C1 segment of cervical spinal cord (tissue), 14 donors: ENCODE data around the gene GOLGA7B.

ENCODE experiments used
- DNase-seq, 14 donors: peaks; one replicate each; lab custom pipeline; 2025; lab: John Stamatoyannopoulos, UW

The GOLGA7B gene

DNA sequence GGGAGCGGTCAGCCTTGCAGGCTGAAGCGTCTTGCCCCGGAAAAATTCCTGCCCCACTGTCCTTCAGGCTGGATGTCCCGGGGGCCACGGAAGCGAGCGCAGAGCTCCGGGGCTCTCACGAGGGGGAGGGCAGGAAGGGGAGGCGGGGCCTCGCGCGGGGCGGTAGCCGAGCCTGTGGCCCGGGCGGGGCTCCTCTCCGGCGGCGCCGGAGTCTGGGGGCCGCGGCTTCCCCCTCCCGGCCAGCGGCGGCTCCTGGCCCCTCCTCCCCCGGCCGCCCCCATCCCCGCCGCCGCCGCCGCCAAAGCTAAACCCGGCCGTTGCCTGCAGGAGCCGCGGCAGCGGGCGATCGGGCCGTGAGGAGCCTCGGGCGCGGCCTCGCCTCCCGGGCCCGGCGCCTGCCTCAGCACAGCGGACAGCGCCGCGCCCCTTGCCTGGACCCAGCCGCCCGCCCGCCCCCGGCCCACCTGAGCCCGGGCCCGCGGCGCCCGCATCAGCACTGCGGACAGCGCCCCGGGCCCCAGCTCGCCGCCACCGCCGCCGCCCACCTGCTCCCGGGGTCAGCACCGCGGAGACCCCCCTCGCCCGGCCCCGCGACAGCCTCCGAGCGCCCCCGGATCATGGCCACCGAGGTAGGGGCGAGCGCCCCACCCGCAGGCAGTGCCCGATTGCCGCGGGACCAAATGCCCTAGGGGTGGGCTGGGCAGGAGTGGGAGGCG lies at the start of gene GOLGA7B:
Gene GOLGA7B, plus strand, starts transcription at position 157 of the 716 bp plus-strand sequence. Its CDS starts 461 bp downstream, at position 618.
- DNase-seq = peak in 5 of 14 donors; percentile 20 to 76 (median 49)

DNA sequence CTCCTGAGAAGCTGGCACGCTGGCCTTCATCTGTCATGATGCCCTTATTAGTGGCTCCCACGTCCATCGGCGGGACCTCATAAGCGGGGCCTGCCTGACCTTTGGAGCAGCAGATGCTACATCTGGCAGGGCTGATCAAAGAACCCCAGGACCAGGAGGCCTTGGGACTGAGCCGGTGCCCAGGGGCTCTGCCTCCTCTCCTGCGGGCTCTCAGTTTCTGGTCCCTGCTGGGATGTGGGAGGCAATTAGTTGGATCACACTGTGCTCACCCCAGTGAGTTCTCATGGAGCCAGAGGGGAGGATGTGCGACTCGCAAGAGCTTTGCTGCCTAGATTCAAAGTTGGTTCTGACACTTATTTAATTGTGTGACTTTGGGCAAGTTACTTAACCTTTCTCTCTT lies 49.2 kb upstream of the GOLGA7B start:
- DNase-seq = no peak

DNA sequence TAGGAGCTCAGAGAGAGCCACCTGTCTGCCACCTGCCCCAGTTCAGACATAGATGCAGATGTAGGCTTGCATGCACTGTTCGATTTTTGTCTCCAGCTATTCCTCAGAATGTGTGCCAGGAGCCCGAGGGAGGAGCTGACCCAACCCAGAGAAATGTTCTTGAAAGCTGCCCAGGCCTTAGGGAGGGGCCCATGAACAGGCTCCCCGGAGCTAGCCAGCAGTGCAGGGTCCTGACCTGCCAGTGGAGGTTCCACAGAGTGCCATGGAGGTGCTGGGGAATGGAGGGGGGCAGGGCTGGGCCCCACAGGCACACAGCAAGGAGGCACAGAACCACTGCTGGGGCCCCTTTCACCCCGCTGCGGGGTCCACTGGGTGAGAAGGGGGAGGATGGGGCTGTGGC lies 48.2 kb upstream of the GOLGA7B start:
- no peak for DNase-seq

DNA sequence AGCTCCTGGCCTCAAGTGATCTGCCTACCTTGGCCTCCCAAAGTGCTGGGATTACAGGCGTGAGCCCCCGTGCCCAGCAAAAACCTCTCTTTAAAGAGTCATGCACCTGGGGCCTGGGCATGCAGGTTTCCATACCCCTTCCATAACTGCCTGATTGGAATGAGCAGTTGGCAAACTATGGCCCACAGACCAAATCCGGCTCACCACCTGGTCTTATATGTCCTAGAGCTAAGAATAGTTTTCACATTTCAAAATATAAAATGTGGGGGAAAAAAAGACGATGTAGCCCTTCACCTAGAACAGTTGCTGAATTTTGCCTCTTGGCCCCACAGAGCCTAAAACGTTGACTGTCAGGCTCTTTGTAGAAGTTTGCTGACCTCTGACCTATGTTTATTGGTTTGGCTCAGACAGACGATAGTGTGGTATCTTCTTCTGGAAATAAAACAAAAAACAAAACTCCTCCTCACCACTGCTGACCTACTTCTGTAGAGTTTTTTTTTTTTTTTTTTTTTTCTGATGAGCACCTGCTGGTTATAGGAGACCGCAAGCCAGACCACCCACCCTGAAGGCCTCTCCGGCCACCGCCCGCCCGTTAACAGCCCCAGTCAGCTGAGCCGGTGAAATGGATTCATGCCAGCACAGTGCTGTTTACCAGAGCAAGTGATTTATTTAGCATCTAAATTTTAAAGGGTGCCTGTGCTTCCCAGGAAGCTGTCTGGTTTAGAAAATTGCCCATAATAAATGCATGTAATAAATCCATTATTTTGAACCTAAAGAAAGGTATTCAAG lies 44.4 kb upstream of the GOLGA7B start:
- DNase-seq = peak in 1 of 14 donors; percentile 36

DNA sequence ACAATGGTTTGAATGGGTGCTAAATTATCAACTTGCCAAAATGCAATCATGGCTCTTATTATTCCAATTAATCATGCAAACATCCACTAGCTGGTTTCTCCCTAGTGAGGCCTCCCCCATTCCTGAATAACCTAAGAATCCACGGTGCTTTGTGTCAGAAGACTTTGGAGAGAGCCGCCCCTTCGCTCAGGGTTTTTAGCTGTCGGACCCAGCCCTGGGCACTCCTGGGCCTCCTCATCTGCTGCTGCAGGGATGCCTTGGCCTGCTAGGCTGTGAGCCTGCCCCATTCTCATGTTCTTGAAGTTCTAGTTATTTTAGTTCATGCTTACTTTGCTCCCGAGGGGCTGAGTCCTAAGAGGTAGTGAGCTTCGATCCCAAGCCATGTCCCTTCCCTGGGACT lies 43.7 kb upstream of the GOLGA7B start:
- DNase-seq = no peak

DNA sequence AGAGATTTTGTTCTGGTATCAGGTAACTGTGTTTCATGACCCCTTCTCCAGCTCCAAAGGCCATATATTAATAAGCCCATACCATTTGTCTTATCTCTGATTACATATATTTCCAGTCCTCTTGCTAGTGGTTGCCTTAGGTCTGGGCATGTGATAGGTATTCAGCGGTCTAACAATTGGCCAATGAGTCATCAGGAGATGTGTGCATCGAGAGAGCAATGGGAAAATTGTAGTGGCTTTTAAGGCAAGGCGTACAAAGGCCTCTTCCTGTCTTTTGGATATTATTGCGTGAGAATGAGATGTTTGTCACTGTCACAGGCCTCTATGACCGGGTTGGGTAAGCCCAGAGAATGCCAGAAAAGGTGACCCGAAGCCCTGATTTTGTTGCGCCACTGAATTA lies 39.2 kb upstream of the GOLGA7B start:
- no peak for DNase-seq

DNA sequence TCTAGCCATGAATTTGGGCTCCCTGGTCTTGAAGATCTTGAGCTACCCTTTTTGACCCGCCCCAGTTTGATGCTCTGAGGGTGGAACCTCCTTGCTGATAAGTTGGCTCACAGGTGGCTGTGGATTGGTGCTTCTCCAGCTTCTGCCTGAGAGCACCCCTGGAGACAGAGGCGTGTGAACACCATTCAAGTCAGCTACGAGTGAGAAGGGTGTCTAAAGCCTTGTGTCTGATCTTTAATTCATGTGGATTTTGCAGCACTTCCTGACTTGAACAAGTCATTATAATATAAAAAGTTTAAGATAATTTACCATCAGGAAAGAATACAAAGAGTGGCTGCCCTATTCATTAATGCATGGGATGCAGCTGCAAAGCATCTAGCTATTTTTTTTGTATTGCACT lies 37.7 kb upstream of the GOLGA7B start:
- no peak for DNase-seq

DNA sequence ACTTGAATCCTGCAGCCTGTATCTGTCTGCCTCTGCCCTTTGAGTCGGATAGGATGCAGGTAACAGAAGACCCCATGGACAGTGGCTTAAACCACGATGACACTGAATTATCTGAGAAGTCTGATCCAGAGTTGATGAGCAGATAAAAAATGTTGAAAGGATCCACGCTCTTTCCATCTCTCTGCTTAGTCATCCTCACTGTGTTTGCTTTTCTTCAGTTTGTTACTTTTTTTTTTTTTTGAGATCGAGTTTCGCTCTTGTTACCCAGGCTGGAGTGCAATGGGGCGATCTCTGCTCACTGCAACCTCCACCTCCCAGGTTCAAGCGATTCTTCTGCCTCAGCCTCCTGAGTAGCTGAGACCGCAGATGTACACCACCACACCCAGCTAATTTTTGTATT lies 36.9 kb upstream of the GOLGA7B start:
- no peak for DNase-seq

DNA sequence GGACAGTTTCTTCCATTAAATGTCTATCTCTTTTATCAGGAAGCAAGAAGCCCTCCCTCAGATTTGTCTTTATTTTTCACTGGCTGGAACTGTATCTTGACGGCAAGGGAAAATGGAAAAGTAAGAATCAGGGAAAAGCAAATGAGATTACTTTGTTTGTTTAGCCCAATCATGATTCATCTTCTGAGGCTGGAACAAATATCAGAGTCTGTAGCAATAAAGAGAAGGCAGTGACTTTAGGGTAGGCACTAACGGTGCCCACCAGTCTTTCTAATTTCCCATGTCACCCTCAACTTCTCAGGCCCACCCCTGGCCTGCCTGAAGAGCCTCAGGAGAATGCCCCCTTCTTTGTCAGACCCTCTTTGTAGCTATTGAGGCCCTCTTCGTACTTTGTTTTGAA lies 36.3 kb upstream of the GOLGA7B start:
- no peak for DNase-seq

DNA sequence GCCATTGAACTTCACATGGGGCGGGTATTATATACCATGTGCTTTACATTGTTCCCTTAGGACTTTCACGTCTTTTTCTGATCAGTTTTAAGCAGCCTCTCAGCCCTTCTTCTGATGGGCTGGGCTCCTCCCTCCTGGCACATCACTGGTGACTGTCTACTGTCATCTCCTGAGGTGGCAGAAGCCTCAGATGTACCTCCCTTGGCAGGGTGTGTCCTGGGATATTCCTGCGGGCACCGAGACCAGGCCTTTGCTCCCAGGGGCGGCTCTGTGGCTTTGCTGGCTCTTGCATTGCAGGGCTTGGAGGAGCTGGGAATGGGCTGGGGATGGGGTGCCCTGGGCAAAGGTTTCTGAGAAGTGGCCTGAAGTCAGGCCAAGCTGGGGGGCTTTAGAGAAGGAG lies 34.6 kb upstream of the GOLGA7B start:
- no peak for DNase-seq

DNA sequence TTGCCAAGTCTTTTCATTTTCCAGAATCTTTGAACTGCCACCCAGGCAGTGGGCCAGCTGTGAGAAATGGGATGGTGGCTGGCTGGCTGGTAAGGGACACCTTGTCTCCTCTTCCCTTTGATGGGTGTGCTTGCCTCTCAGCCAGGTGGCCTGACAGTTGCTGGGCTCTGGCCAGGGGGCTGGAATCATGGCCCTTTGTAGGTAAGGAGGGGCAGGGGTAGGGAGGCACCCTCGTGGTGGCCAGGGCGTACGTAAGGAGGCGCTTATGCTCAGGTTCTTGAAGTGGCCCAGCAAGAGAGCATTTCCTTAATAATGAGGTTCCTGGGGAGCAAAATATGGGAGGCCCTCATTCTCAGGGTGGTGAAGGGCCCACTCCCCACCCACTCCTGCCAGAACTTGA lies 33.0 kb upstream of the GOLGA7B start:
- no peak for DNase-seq

DNA sequence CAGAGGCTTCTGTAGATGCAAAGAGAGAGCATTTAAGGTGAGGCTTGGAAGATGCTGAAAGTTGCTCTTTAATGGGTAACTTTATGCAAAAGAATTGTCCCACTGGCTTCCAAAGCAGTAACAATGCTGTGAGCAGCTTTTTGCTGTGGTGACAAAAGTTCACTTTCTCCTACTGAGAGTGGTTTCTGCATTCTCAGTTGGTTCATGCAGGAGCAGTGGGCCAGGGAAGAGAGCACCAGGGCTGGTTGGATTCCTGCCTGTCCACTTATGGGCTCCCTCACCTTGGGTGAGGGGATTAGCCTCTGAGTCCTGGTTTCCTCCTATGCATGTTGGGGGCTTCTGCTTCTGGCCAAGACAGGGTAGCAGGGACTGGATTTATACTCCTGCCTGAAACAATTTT lies 31.1 kb upstream of the GOLGA7B start:
- no peak for DNase-seq

DNA sequence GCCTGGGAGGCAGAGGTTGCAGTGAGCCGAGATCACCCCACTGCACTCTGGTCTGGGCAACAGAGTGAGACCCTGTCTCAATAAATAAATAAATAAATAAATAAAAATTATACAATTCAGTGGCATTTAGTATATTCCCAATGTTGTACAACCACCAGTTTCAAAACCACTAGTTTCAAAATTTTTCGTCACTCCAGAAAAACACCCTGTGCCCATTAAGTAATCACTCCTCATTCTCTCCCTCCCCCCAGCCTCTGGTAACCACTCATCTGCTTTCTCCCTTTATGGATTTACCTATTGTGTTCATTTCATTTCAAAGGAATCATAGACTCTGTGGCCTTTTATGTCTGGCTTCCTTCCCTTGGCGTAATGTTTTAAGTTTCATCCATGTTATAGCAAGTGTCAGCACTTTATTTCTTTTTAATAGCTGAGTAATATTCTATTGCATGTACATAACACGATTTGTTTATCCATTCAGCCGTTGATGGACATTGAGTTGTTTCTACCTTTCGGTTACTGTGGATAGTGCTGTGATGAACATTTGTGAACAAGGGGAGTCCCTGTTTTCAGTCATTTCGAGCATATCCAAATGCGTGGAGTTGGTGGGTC lies 29.4 kb upstream of the GOLGA7B start:
- DNase-seq = no peak

DNA sequence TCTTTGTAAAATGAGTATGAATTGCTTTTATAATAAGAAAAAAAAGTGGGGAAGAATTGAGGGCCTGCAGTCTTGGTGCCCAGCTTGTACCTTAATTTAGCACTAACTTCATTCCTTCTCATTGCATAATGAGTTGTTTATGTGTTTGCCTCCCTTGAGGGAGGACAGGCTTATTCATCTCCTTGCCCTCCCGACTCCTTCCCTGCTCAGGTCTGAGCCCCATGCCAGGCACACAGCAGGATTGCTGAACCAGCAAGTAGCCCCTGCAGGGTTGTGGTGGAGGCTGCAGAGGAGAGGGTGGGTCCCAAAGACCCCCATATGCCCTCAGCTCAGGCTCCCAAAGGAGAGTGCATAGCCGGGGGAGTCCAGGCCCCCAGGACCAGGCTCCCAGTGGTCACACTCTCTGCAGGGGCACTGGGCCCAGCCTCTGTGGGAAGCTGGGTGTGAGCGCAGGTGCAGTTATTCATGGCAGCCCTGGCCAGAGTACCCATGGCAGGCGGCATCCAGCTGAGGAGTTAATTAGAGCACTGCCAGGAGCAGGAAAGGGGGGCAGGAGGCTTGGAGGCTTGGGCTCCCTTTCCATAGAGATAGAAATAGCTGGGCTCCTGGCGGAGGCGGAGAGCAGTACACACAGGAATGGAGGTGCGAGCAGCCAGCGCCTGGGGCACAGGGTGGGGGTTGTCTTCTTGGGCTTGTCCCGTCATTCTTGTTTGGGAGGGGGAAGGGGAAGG lies 28.2 kb upstream of the GOLGA7B start:
- DNase-seq = peak in 2 of 14 donors; percentile 13 to 79

DNA sequence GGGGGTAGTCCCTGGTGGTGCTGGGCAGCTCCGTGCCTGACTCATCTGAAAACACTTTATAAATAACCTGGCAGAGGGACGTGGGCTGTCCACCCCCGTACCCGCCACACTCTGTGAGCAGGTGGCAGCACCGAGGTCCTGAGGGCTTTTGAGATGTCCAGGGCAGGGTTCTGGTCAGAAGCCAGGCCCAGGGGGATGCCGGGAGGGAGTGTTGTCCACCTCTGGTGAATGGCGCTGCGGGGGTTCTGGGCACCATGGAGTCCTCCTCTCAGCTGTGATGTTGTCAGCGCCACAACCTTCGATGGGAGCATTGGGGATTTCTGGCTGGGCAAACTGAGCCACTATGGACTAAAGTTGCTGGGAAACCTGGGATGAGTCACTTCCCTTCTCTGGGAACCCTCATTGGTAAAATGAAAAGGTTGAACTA lies 27.4 kb upstream of the GOLGA7B start:
- DNase-seq = peak in 3 of 14 donors; percentile 26 to 79 (median 55)

DNA sequence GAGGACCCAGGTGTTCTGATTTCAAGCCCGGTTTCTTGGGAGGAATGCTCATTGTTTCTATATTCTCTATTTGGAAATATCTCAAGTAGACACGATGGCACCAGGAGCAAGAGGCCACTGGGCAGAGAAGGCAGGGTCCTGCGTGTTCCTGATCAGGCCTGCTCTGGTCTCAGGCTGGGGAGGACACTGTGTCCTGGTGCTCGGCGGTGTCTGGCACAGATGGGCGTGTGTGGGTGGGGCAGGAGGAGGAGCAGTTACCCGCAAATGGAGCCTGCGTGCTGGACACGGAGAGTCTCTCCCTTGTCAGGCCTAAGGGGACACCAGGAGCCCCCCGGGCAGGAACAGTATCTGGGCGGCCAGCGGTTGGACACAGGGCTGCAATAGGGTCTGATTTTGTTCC lies 25.9 kb upstream of the GOLGA7B start:
- peak in 2 of 14 donors; percentile 14 to 93 for DNase-seq

DNA sequence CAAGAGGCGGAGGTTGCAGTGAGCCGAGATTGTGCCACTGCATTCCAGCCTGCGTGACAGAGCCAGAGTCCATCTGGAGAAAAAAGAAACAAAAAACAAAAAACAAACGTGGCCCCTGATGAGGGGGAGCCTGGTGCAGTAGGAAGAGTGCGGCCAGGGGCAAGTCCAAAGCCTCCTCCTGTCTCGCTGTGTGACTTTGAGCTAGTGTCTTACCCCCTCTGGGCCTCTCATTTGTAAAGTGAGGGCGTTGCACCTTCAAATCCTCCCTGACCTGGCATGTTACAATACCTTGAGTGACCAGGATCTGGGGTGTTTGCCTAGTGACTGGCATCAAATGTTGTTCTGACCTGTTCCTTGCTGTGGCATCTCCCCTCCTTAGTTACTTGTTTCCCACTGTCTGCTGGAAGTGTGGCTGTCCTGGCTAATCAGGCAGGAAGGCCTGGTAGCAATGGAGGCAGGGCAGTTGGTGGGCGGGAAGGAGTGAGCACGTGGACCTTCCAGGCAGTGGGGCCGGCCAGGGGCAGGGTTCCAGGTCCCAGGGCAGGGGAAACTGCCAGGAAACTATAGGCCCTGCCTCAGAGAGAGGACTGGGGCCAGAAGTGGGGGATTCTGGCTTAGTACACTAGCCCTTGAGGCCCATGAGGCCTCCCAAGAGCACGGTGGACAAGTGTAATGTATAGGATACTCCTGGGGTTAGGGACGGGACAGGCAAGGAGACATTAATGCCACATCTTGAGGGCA lies 24.5 kb upstream of the GOLGA7B start:
- peak in 4 of 14 donors; percentile 6 to 41 (median 29) for DNase-seq

DNA sequence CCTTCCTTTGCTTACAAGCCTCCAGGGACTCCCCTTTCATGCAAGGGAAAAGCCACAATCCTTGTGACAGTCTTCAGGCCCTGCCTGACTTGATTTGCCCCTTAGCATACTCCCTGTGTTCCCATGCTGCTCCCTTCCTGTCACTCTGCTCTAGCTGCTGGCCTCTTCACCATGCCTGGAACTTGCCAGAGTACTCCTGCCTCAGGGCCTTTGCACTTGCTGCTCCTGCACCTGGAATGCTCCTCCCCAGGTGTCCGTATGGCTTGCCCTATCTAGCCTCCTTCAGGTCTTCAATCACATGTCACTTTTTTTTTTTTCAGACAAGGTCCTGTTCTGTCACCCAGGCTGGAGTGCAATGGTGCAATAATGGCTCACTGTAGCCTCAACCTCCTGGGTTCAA lies 22.8 kb upstream of the GOLGA7B start:
- no peak for DNase-seq

DNA sequence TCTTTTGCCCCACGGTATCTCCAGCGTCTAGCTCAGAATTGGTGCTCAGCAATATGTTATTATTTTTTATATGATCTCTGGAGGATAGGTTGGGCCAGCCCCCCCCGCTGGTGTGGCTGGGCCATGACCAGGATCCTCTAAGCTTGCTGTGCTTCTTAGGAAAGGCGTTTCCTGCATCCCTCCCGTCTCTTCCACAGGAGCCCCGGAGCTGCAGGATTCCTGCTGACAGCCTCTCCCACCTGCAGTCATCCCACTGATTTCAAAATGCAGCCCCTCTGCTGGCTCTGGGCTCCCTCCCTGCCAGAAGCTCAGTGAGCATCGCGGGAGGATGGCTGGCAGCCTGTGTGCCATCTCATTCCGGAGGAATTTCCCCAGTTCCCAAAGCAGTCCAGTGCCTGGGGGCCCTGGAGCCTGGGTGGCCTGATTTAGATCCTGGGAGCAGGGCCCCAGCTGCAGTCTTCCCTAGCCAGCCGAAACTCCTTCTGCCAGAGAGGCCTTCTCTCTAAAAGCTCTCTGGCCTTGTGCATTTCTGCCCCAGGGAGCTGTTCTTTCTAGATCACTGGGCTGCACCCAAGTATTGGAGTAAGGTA lies 21.8 kb upstream of the GOLGA7B start:
- peak in 2 of 14 donors; percentile 19 to 60 for DNase-seq

DNA sequence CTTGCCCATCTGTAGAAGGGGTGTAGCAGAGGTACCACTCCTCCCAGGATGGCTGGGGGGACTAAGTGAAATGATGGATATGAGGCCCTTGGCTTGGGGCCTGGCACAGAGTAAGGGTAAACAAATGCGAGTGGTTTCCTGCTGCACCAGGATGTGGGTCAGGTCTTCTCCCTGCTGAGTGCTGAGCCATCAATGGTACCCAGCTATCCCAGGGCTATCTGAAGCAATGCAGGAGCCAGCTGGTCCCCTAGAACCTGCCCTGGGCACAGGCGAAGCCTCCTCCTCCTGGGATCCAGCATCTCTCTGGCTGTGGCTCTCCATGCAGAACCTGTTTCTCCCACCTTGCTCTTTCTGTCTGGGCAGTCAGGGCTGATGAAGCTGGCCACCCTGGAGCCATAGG lies 20.9 kb upstream of the GOLGA7B start:
- peak in 1 of 14 donors; percentile 42 for DNase-seq

DNA sequence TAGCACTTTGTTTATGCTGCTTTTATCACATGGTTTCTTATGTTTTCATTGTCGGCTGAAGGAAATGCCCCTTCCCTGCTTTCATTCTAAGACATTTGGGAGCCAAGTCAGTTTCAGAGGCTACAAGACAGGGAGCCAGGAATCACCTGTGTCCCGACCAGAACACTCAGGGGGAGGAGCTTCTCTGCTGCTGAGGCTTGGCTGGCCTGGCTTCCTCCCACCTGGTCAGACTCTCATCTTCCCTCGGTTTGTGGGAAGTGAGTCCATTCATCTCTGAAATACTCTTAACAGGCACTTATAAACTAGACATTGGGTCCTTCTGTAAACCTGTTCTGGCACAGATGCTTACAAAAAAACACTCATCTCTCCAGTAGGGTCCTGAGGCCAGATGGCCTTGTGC lies 19.6 kb upstream of the GOLGA7B start:
- peak in 1 of 14 donors; percentile 80 for DNase-seq
